ENCODE measurements around the gene ZNF724.
"Not testable (repeated sequence)": the region's sequence is repeated elsewhere in the genome, so short reads cannot be mapped to it uniquely, and the experiment has no call there.

Gene ZNF724
- 0.52 to 4.4 (median 2.5) reads per million in 18 experiments for total RNA-seq

GRCh38 chr19:23249911-23250649 is at the start of gene ZNF724:
TSS of gene ZNF724 (minus strand) at chr19:23250394. CDS start at chr19:23250242, 152 bp downstream.
- peak; percentile 96 to 97 for DNase-seq

GRCh38 chr19:23294141-23294540 is 43.9 kb upstream of the ZNF724 start:
- DNase-seq: no peak

DNA sequence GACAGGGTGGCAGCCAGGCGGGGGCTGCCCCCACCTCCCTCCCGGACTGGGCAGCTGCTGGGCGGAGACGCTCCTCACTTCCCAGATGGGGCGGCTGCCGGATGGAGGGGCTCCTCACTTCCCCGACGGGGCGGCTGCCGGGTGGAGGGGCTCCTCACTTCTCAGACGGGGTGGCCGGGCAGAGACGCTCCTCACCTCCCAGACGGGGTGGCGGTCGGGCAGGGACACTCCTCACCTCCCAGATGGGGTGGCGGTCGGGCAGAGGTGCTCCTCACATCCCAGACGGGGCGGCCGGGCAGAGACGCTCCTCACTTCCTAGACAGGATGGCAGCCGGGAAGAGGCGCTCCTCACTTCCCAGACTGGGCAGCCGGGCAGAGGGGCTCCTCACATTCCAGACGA is 39.8 kb upstream of the ZNF724 start:
- DNase-seq: not testable (repeated sequence)

- DNase-seq: no peak
Observed at GRCh38 chr19:23287620-23288019, 37.4 kb upstream of the ZNF724 start.

DNA sequence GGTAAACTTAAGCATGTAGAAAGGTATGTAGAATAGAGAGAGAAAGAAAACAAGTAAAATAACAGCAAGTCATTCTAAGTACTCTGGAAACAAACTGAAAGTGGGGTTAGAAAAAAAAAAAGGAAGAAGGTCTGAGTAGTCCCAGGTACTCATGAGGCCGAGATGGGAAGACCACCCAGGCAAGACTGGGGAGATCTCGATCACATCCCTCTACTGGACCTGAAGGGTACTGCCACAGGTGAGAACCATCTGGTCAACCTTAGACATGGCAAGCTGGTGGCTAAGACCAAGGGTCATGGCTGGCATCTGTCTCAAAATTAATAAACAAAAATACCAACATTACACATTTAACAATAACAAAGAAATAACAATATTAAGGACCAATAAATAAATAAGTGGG is 36.3 kb upstream of the ZNF724 start:
- DNase-seq: no peak

DNA sequence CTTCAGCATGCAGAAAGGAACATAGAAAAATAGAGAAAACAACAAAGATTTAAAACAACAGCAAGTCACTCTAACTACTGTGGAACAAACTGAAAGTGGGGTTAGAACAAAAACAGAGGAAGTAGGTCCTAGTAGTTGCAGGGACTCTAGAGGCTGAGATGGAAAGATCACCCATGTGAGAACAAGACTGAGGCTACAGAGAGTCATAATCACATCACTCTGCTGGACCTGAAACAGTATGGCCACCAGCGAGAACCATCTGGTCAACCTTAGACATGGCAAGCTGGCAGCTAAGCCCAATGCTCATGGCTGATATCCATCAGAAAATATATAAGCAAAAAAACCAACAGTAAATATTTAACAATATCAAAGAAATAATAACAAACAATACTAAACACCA is 35.8 kb upstream of the ZNF724 start:
- DNase-seq: no peak

DNA sequence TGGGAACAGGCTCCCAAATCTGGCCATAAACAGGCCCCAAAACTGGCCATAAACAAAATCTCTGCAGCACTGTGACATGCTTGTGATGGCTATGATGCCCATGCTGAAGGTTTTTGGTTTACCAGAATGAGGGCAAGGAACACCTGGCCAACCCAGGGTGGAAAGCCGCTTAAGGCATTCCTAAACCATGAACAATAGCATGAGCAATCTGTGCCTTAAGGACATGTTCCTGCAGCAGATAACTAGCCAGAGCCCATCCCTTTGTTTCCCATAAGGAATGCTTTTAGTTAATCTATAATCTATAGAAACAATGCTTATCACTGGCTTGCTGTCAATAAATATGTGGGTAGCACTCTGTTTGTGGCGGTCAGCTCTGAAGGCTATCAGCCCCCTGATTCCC is 35.1 kb upstream of the ZNF724 start:
- DNase-seq: not testable (repeated sequence)

- peak; percentile 27 to 59 for DNase-seq
Observed at GRCh38 chr19:23283925-23284324, 33.7 kb upstream of the ZNF724 start.

DNA sequence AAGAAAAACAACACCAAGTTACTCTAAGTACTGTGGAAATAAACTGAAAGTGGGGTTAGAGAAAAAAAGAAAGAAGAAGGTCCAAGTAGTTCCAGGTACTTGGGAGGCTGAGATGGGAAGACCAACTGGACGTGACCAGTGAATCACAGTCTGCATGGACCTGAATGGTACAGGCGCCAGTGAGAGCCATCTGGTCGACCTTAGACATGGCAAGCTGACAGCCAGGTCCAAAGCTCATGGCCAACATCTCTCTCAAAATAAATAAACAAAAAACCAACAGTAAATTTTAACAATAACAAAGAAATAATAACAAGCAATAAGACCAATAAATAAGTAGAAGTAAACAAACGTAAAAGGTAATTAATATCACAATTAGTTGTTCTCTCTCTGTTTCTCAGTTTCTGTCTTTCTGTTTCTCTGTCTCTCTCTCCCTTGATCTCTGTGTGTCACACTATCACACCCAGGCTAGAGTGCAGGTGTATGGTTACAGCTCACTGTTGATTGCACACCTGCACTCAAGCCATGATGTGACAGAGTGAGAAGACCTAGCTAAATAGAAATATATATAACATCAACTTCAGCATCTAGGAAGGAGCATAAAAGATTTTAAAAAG is 31.6 kb upstream of the ZNF724 start:
- DNase-seq: no peak

GRCh38 chr19:23278118-23278517 is 27.9 kb upstream of the ZNF724 start:
- not testable (repeated sequence) for DNase-seq

DNA sequence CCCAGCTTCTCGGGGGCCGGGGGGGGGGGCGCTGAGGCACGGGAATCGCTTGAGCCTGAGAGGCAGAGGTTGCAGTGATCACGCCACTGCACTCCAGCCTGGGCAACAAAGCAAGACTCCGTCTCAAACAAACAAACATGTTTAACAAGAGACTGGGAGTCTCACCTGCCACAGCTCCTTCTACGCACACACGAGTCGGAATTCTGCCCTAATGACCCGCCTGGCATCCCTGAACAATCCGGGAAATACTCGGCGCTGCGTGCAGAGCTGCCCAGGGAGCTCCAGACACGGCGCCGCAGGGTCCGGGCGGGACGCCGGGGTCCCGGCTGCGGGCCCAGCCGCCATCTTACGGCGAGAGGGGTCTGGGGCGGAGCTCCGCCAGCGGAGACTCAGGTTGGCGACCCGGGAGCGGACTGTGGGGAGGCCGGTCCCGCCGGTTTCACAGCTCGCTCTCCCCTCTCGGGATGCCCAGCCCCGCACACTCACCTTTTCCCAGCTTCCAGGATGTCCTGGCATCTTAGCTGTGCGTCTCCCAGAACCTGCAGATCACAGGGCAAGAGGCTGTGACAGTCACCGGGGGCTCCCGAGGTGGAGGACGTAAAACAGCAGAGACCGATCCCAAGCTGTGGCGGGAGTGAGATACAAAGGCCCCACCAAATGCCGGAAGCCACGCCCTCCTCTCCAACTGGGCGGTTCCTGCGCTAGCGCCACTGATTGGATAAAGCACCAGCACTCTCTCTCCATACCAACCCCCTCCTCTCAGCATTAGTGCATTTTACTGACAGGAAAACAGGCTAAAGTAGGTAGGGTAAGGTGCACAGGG is 23.6 kb upstream of the ZNF724 start:
- peak; percentile 88 for DNase-seq

GRCh38 chr19:23273022-23273589 is 22.9 kb upstream of the ZNF724 start:
- DNase-seq: no peak

DNA sequence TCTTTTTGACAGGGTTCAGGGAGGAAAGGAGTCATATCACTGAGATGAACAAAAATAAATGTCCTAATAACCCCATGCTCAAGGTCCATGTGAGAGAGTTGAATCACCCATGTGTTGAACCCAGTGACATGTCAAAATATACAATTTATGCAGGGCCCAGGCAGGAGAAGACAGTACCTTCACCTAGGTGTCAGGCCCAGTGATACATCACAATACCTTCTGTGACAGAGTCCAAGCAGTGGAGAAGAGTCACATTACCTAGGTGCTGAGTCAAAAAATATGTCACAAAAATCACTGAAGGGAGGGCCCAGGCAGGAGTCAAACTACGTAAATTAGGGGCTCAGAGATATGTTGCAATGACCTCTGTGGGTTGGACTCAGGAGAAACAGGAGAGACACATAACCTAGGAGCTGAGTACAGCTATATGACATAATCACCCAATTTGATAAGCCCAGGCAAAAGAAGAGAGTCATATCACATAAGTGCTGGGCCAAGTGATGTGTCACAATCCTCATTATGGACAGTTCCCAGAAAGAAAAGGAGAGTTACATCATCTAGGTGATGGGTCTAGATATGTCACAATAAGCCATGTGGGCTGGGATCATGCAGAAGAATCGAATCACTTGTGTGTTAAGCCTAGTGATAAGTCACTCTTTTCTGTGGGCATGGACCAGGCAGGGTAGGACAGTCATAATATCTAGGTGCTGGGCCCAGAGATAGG is 13.8 kb upstream of the ZNF724 start:
- peak; percentile 66 to 75 for DNase-seq

DNA sequence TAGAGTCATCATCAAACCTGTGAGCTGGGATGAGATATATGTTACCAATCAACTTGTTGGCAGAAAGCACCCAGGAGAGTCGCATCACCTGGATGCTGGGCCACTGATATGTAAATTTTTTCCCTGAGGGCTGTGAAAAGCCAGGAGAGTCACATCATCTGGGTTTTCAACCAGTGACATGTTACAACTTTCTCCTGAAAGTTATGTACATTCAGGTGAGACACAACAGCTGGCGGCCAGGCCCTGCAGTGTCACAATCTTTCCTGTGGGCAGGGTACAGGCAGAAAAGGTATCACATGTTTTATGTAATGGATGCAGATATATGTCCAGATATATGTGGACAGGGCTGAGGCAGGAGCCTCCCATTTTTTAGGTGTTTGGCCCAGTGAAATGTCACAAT is 13.2 kb upstream of the ZNF724 start:
- DNase-seq: no peak

- DNase-seq: no peak
Observed at GRCh38 chr19:23262920-23263319, 12.7 kb upstream of the ZNF724 start.

DNA sequence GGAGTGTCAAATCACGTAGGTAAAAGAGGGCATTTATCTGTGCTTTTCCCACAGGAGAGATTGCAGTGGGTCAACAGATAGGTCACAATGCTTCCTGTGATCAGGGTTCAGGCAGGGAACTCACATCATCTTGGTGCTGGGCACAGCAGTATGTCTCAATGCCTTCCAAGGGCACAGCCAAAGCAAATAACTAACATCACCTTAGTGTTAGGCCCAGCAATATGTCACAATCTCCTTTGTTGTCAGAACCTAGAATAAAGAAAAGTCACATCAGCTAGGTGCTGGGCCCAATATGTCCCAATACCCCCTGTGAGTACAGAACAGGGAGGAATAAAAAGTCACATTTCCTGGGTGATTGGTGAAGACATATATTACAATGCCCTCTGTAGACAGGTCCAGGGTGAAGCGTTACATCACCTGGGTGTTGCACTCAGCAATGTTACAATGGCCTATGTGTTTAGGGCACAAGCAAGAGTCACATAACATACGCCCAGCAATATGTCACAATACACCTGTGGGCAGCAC is 11.4 kb upstream of the ZNF724 start:
- DNase-seq: no peak

DNA sequence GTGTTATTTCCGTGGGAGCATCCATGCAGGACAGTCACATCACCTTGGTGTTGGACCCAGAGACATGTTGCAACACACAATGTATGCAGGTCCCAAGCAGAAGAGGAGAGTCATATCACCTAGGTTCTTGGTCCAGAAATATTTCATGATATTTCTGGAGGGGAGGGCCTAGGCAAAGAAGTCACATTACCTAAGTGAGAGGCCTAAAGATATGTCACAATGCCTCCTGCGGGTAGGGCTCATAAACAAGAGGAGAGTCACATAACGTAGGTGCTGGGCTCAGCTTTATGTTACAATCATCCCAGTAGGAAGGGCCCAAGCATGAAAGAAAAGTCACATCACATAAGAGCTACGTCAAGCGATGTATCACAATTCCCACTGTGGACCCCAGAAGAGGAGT is 10.8 kb upstream of the ZNF724 start:
- DNase-seq: no peak

DNA sequence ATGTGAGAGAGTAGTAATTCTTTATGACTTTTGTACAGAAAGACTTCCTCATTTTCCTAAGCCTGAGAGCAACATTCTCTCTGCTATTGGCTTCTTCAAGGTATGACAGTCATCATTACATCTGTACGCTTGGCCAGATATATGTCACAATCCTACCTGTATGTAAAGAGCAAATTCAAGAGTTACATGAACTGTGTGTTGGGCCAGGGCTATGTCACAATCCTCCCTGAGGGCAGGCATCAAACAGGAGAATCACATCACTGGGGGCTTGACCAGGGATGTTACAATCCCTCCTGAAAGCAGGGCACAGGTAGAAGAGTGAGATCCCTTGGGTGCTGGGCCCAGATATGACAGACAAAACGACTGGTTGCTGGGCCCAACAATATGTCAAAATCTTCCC is 9.8 kb upstream of the ZNF724 start:
- DNase-seq: no peak

- DNase-seq: no peak
Observed at GRCh38 chr19:23255700-23256099, 5.5 kb upstream of the ZNF724 start.

DNA sequence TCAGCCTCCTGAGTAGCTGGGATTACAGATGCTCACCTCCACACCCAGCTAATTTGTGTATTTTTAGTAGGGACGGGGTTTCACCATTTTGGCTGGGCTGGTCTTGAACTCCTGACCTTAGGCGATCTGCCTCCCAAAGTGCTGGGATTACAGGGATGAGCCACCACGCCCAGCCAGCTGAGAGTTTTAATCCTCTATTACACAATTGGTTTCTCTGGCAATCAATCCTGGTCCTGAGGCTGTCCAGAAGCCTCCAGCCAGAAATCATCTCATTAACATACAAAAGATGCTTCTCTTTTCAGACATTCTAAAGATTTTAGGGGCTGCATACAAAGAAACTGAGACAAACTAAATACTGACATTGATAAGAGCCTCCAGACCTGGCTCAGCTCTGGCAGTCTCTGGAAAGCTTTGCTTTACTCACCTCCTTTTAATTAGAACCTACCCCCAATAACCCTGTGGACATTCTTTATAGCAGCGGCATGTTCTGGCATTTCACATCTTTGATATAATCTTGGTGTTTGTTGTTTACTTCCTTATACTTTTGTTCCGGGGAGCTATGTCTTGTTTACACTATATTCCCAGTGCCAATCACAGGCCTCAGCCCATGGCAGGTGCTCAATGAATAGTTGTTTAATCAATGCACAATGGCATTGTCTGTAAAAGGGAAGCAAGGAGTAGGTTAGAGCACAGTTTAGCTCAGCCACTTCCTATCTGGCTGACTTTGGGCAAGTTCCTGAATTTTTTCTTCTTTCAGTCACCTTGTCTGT is 4.1 kb upstream of the ZNF724 start:
- no peak for DNase-seq

DNA sequence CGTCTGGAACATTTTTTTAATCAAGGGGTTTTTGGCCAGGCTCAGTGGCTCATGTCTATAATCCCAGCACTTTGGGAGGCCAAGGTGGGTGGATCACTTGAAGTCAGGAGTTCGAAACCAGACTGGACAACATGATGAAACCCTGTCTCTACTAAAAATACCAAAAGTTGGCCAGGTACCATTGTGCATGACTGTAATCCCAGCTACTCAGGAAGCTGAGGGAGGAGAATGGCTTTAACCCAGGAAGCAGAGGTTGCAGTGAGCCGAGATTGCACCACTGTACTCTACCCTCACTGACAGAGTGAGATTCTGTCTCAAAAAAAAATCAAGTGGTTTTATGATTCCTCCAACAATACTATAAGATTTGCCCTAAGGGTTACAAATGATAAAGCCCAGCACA is 3.1 kb upstream of the ZNF724 start:
- DNase-seq: not testable (repeated sequence)

Measured in inflammatory macrophage (primary cell).